ENCODE measurements around the gene PPP1R16B. TPM values are rescaled to one million over a fixed set of nuclear protein-coding genes. Genes with fewer than 3 reads are reported as not detected.

The PPP1R16B gene
- polyA plus RNA-seq, 10 donors = 3.8 to 7.3 (median 5.4) TPM

- no peak for DNase-seq
These were observed 12.9 kb downstream of the PPP1R16B start for GRCh38 chr20:38818113-38819065.

GRCh38 chr20:38825571-38825900 lies 20.0 kb downstream of the PPP1R16B start:
- no peak for DNase-seq

- no peak for DNase-seq
These were observed 20.6 kb downstream of the PPP1R16B start for GRCh38 chr20:38825901-38826625.

GRCh38 chr20:38827770-38828281 lies 22.3 kb downstream of the PPP1R16B start:
- DNase-seq = no peak

GRCh38 chr20:38828514-38829295 lies 23.2 kb downstream of the PPP1R16B start:
- no peak for DNase-seq

GRCh38 chr20:38829296-38829875 lies 23.9 kb downstream of the PPP1R16B start:
- no peak for DNase-seq

GRCh38 chr20:38830356-38830755 lies 24.9 kb downstream of the PPP1R16B start:
- DNase-seq = no peak

- DNase-seq = no peak
These were observed 25.7 kb downstream of the PPP1R16B start for GRCh38 chr20:38831049-38831691.

GRCh38 chr20:38831995-38832620 lies 26.6 kb downstream of the PPP1R16B start:
- DNase-seq = no peak

- no peak for DNase-seq
These were observed 27.8 kb downstream of the PPP1R16B start for GRCh38 chr20:38833154-38833856.

- DNase-seq = no peak
These were observed 28.3 kb downstream of the PPP1R16B start for GRCh38 chr20:38833857-38834164.

- no peak for DNase-seq
These were observed 29.4 kb downstream of the PPP1R16B start for GRCh38 chr20:38834868-38835267.

- DNase-seq = no peak
These were observed 30.3 kb downstream of the PPP1R16B start for GRCh38 chr20:38835792-38836191.

- DNase-seq = no peak
These were observed 31.5 kb downstream of the PPP1R16B start for GRCh38 chr20:38836991-38837390.

GRCh38 chr20:38838326-38838725 lies 32.8 kb downstream of the PPP1R16B start:
- DNase-seq = no peak

GRCh38 chr20:38839563-38839962 lies 34.1 kb downstream of the PPP1R16B start:
- DNase-seq = no peak

GRCh38 chr20:38840053-38840893 lies 34.8 kb downstream of the PPP1R16B start:
- no peak for DNase-seq

GRCh38 chr20:38840894-38841470 lies 35.5 kb downstream of the PPP1R16B start:
- no peak for DNase-seq

- no peak for DNase-seq
These were observed 36.1 kb downstream of the PPP1R16B start for GRCh38 chr20:38841570-38841969.

Measured in muscle of back (tissue), 11 donors.